Nephron progenitor cell (in vitro differentiated cells): ENCODE data around the gene ADAMTS19.

Experiments used
- DNase-seq: peaks from one replicate; pipeline ENCODE4 v3.0.0; 2021
- H3K27ac Mint-ChIP-seq: 2 replicates; pipeline ENCODE4 v1.8.0; 2021; ENCODE audit warnings: mild to moderate bottlenecking, moderate library complexity, mixed read lengths
- H3K27me3 Mint-ChIP-seq: 2 replicates; pipeline ENCODE4 v1.8.0; 2021; ENCODE audit warnings: mild to moderate bottlenecking, low read depth, mixed read lengths; ENCODE audit not compliant: poor library complexity
- H3K36me3 Mint-ChIP-seq: 2 replicates; pipeline ENCODE4 v1.8.0; 2021; ENCODE audit warnings: low read depth, mixed read lengths
- H3K4me1 Mint-ChIP-seq: 2 replicates; pipeline ENCODE4 v1.8.0; 2021; ENCODE audit warnings: mixed read lengths
- H3K4me3 Mint-ChIP-seq: 2 replicates; pipeline ENCODE4 v1.8.0; 2021; ENCODE audit warnings: mild to moderate bottlenecking, moderate library complexity, mixed read lengths
- H3K9me3 Mint-ChIP-seq: 2 replicates; pipeline ENCODE4 v1.8.0; 2021; ENCODE audit warnings: mild to moderate bottlenecking, moderate library complexity, mixed read lengths
- CTCF ChIP-seq: fragments of 200-600 bp; sonication (generic); IDR thresholded peaks from 2 replicates; pipeline ENCODE4 v1.5.0; 2021; ENCODE audit warnings: antibody characterized with exemption

ADAMTS19 gene

DNA sequence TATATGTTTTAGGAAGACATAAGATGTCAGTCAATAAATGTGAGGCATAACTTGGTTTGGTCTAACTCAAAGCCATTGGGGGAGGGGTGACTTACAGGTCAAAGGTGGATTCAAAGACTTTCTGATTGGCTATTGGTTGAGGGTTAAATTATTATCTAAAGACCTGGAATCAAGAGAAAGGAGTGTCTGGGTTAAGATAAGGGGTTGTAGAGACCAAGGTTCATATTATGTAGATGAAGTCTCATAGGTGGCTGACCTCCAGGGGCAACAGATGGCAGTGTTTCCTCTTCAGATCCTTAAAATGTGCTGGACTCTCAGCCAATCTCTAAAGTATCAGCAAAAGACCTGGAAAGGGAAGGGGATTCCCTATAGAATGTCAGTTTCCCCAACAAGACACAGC lies 236.5 kb downstream of the ADAMTS19 start:
- no peak for DNase-seq
- Mint-ChIP-seq H3K4me1 (no peaks in the 10 kb centered on the region), H3K27ac (no peak overlapping the region), H3K27me3 (no peaks in the 10 kb centered on the region), H3K9me3 (no peaks in the 10 kb centered on the region), H3K4me3 (no peak overlapping the region), H3K36me3 (peaks cover 24% of the 10 kb centered on the region)
- TF ChIP-seq CTCF: no peak

- H3K4me1 Mint-ChIP-seq: no peaks in the 10 kb centered on the region
- H3K27me3 Mint-ChIP-seq: no peaks in the 10 kb centered on the region
- no peak overlapping the region for H3K4me3 Mint-ChIP-seq
- no peak overlapping the region for H3K27ac Mint-ChIP-seq
- peaks cover 24% of the 10 kb centered on the region for H3K36me3 Mint-ChIP-seq
- DNase-seq: no peak
- no peaks in the 10 kb centered on the region for H3K9me3 Mint-ChIP-seq
- TF ChIP-seq CTCF: no peak
These were observed 238.6 kb downstream of the ADAMTS19 start for GRCh38 chr5:129698661-129699060.

DNA sequence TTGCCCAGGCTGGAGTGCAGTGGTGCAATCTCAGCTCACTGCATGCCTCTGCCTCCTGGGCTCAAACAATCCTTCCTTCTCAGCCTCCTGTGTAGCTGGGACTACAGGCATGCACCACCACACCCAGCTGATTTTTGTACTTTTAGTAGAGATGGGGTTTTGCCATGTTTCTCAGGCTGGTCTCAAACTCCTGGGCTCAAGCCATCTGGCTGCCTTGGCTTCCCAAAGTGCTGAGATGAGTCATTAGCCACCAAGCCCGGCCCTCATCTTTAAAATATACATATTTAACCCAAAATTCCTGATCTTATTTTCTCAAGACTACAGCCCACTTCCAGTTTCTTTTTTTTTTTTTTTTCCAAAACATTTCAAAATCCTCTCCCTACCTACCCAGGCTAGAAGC lies 256.1 kb downstream of the ADAMTS19 start:
- no peak for DNase-seq
- H3K9me3 Mint-ChIP-seq: no peaks in the 10 kb centered on the region
- H3K27me3 Mint-ChIP-seq: no peaks in the 10 kb centered on the region
- no peak overlapping the region for H3K4me3 Mint-ChIP-seq
- H3K36me3 Mint-ChIP-seq: peaks cover 22% of the 10 kb centered on the region
- peaks cover 6% of the 10 kb centered on the region for H3K4me1 Mint-ChIP-seq
- TF ChIP-seq CTCF: no peak
- peak overlapping the region; percentile 36 for H3K27ac Mint-ChIP-seq

GRCh38 chr5:129716651-129717050 lies 256.6 kb downstream of the ADAMTS19 start:
- no peak for TF ChIP-seq CTCF
- H3K36me3 Mint-ChIP-seq: peaks cover 26% of the 10 kb centered on the region
- peak overlapping the region; percentile 36 for H3K27ac Mint-ChIP-seq
- H3K4me3 Mint-ChIP-seq: no peak overlapping the region
- H3K4me1 Mint-ChIP-seq: peaks cover 6% of the 10 kb centered on the region
- no peak for DNase-seq
- no peaks in the 10 kb centered on the region for H3K9me3 Mint-ChIP-seq
- H3K27me3 Mint-ChIP-seq: no peaks in the 10 kb centered on the region

DNA sequence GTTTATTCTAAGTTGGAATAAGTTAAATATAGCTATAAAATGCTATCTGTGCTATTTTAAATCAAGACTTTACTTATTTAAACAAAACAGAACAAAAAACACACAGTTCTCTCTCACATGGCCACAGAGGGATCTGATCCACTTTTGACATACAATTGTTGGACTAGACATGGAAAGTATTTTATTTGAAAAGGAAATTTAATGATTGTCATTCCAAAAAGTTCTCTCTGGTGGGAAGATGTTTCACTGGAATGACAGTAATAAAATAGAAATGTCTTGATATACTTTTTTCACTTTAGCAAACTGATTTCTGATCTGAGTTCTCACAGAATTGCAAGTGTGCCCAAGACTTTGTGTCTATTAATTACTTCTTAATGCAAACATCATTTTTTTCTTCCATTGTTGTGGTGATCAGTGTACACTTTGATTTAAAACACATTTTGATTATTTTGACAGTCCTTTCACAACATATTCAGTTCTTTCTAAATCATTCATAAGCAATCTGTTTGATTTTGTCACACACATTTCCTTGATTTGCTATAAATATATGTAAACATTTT lies 257.7 kb downstream of the ADAMTS19 start:
- Mint-ChIP-seq H3K27ac (no peak overlapping the region), H3K9me3 (no peaks in the 10 kb centered on the region), H3K4me1 (peaks cover 6% of the 10 kb centered on the region), H3K27me3 (no peaks in the 10 kb centered on the region), H3K4me3 (no peak overlapping the region), H3K36me3 (peaks cover 38% of the 10 kb centered on the region)
- TF ChIP-seq CTCF: no peak
- no peak for DNase-seq

DNA sequence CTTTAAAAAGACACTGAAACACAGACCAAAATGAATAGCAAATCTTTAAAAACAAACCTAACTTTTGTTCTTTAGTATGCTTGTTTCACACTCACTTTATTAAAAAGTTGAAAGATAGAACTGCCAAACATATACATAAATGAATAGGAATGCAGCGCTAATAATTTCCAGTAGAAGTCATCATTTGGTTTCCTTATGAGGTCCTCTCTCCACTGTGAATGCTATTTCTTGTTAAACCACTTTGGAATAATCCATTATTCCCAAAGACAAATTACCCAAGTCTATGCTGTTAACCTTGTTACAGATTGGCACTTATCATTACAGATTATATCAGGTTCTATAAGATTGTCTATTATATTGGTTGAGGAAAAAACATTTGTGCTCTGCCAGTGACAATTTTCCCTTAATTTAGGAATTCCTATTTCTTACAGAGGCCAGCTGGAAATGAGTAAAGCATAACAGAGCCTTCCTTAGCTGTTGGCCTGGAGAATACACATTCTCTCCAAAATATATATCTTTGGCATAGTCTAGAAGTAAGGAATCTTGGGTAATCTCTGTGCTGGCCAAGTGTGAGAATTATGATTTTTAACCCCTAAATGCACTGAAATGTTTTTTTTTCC lies 258.5 kb downstream of the ADAMTS19 start:
- Mint-ChIP-seq H3K27ac (no peak overlapping the region), H3K4me3 (no peak overlapping the region), H3K36me3 (peaks cover 33% of the 10 kb centered on the region), H3K9me3 (no peaks in the 10 kb centered on the region), H3K27me3 (no peaks in the 10 kb centered on the region), H3K4me1 (peaks cover 6% of the 10 kb centered on the region)
- no peak for TF ChIP-seq CTCF
- DNase-seq: no peak
